GM23248 (cell line): ENCODE measurements around the gene CROCC.
"Not testable (repeated sequence)": the region's sequence is repeated elsewhere in the genome, so short reads cannot be mapped to it uniquely, and the experiment has no call there.

Experiments used
- EZH2 ChIP-seq: fragments of 200-600 bp; sonication (generic); IDR thresholded peaks from 2 replicates; pipeline ENCODE4 v1.6.1; 2018; ENCODE audit warnings: antibody characterized with exemption, mild to moderate bottlenecking; ENCODE audit not compliant: insufficient read depth, poor library complexity, severe bottlenecking
- EZH2phosphoT487 ChIP-seq: fragments of 200-600 bp; sonication (generic); IDR thresholded peaks from 2 replicates; pipeline ENCODE4 v1.6.1; 2018; ENCODE audit warnings: antibody characterized with exemption, moderate library complexity, mild to moderate bottlenecking, low read depth; ENCODE audit not compliant: insufficient read depth

DNA sequence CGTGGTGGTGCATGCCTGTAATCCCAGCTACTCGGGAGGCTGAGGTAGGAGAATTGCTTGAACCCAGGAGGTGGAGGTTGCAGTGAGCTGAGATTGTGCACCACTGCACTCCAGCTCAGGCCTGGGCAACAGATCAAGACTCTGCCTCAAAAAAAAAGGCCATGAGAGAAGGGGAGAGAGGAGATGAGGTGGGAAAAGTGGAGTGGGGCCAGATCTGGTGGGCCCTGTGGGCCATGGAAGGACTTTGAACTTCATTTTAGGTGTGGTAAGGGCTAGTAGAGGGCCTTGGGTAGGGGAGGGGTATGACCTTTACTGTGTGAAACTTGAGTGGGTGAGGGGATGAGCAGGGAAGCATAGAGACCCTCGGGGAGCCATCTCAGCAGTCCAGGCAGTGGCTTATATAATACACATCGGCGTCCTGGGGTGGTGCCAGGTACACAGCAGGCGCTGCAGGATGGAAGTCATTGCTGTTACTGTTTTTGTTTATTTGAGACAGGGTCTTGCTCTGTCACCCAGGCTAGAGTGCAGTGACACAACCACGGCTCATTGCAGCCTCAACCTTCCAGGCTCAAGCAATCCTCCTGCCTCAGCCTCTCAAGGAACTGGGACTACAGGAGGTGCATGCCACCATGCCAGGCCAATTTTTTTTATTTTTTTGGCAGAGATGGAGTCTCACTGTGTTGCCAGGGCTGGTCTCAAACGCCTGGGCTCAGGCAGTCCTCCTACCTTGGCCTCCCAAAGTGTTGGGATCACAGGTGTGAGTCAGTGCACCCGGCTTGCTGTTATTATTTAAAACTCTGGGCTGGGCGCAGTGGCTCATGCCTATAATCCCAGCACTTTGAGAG, 5.5 kb upstream of the CROCC start:
- TF ChIP-seq EZH2, EZH2phosphoT487: not testable (repeated sequence)
